Esophagus mucosa (tissue), 1 donor: ENCODE results near the gene PYCR2. TPM values are rescaled to one million over a fixed set of nuclear protein-coding genes. Genes with fewer than 3 reads are reported as not detected.
A peak's percentile ranks its signal among the peaks of the same experiment; 100 is the strongest.

Experiments
- ATAC-seq: fragments of 200-7000 bp; cut with Tn5 transposase; one replicate; pipeline ENCODE4 v1.9.1; 2020
- total RNA-seq: library from RNA; stranded (reverse); gene quantifications from one replicate; pipeline ENCODE4 v1.2.4, GENCODE V29; 2023
- donor health status: DM: yes; HTN: yes; CAD: no.

The PYCR2 gene
- total RNA-seq, 1 donor from 2014 or later, result 25.7 TPM

DNA sequence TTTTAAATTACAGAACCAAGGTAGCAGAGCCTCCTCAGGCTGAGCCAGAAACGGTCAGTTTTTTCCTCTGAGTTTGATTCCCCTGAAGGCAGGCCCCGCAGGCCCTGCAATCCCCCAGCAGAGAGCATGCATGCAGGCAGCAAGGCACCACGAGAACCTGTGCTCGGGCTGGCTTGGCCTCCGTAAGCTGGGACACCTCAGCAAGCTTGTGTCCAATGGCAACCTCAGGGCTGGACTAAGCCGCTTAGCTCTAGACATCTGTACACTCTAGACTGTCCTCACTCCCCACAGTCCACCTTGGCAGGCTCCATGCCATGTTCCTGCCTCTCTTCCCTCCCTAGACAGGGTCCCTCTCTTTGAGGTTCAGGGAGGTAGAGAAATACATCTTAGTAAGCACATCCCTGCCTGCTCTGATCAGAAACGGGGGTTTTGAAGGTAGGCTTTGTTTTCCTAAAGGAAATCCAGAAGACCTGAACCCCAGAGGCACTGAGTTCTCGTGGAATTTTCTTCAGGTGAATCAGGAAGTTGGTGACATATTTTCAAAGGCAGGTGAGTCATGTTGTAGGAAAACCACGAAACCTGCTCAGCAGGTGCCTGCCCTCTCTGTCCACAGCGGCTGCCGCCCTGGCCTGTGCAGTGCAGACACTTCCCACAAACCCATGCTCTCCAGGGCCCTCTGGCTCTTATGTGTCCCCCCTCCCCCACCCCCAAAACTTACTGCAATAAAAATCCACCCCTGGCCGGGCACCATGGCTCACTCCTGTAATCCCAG, 48.8 kb downstream of the PYCR2 start:
- ATAC-seq, result peak; percentile 91

DNA sequence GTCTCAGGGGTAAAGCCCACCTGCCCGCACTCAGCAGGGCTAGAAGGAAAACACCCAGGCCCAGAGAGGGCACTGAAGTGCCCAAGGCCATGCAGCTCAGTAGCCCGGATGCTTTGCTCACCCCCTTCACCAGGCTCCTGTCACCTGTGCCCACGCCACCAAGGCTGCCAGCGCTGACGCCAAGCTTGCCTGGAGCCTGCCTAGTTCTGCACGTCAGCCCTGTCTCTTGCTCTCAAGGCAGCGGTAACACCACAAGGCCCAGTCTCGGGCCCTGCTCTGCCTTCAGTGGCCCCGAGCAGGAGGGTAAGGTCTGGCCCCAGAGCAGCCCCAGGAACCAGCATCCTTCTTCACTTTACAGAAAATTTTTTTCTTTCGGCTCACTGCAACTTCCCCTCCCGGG, 49.6 kb downstream of the PYCR2 start:
- ATAC-seq, result no peak

DNA sequence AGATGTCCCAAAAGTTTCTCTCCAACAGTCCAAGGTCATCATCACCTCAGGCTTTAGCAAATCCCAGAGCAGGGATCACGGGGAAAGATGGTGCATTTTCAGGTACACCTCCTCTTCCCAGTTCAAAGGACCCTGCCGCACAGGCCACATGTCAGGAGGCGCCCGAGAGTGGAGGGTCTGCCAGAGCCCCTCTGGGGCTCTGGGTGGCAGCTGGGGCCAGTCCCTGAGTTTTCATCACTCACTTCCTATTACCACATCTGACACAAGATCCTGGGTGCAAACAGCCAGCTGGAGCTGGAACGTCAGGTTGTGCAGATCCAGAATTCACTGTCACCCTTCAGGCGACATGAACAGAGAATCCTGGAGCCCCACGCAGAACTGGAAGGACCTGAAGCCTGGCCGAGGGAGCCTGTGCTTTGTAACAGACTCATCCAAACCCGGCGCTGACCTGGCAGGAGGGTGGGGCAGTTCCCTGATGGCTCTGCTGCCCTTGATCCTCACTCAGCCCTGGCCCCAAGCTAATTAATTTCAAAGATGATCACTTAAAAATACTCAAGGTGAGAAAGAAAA, 50.7 kb downstream of the PYCR2 start:
- ATAC-seq, result peak; percentile 59

DNA sequence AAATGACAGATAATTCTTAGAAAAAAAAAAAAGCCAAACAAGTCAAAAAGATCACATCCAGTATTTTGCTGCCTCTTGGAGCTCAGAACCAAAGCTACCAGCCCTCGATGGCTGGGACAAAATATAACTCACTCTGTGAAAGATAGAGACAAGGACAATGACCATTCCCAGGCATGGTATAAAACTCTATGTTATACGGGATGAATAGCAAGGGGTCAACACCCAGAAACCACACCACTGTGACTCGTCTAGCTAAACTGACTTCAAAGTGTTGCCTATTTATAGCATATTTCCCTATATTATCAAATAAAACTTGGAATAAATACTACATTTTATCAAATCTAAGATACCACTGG, 52.0 kb downstream of the PYCR2 start:
- ATAC-seq, result no peak

DNA sequence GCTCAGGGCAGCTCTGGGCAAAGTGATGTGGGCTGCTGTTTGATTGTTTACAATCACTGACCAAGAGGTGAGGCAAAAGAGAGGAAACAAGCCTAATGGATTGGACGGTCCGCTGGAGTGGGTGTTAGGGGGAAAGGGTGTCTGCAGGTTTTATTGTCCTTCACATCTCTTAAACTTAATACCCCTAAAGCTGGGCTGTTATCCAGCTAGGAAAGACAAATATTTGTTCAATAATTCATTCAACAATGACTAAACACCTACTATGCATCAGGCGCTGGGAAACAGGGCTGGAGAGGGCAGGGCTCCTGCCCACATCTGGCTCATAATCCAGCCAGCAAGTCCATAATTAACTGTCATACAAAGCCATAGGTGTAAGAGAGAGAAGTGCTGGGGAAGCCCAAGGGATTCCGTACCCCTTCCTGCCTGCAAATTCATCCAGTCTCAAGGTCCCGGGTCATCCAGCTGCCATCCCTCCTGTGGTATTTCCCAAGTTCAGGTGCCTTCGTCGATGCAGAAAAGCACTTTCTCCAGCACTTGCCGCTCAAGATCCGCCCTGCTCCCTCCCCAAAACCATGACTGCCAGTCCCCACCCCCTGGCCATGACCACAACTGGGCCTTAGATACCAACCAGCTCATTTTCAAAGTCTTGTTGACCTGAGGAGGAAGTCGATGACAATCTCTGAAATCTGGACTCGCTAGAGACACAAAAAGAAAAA, 52.5 kb downstream of the PYCR2 start:
- no peak for ATAC-seq

DNA sequence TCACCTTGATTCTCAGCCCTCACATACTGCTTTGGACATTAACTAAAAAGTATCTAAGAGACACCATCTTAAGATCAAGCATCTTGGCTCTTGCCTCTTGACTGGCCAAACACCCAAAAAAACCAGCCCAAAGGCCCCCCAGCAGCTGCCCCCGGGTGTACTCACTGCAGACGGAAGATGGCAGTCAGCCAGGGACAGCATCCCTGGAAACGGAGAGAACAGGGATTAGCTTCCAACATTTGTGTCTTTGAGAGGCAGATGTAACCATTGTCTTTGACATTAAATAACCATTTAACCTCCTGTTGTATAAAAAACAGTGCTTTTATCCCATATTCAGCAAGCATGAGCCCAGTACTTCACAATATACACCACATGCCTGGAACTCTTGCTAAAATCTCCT, 53.1 kb downstream of the PYCR2 start:
- no peak for ATAC-seq

Other genes starting within 250 kb of the PYCR2 start
- gene SRP9, start 146.4 kb downstream of the PYCR2 start, total RNA-seq, result 156 TPM
- 89.7 TPM for gene EPHX1, start 114.1 kb downstream of the PYCR2 start, total RNA-seq
- gene TMEM63A, start 41.9 kb downstream of the PYCR2 start, total RNA-seq, result 23.0 TPM
- gene LEFTY1, start 35.1 kb downstream of the PYCR2 start, total RNA-seq, result not detected
- gene LEFTY2, start 17.0 kb upstream of the PYCR2 start, total RNA-seq, result not detected
- 9.5 TPM for gene SDE2, start 75.1 kb upstream of the PYCR2 start, total RNA-seq
- 457 TPM for gene H3-3A, start 138.5 kb upstream of the PYCR2 start, total RNA-seq